Astrocyte (in vitro differentiated cells and primary cell): ENCODE results near the gene RBM47. TPM values are rescaled to one million over a fixed set of nuclear protein-coding genes. Genes with fewer than 3 reads are reported as not detected.

Source experiments
- DNase-seq: peaks from one replicate; pipeline ENCODE4 v3.0.0-alpha.2; 2010; ENCODE audit warnings: low read depth
- FAIRE-seq: peaks from 2 replicates; lab custom pipeline; 2011; peaks lifted over from hg19 to GRCh38; lab: Jason Lieb, UNC
- H2AFZ ChIP-seq: 2 replicates; pipeline ENCODE4 v1.6.0; 2012; ENCODE audit warnings: low read depth, low read length, inconsistent platforms
- H3K27ac ChIP-seq: 2 replicates; pipeline ENCODE4 v1.5.1; 2011; ENCODE audit warnings: low read depth, low read length, inconsistent platforms
- H3K27me3 ChIP-seq: 2 replicates; pipeline ENCODE4 v1.6.0; 2011; ENCODE audit warnings: low read length, inconsistent platforms; ENCODE audit not compliant: insufficient read depth
- H3K36me3 ChIP-seq: 2 replicates; pipeline ENCODE4 v1.5.1; 2011; ENCODE audit warnings: low read length, inconsistent platforms; ENCODE audit not compliant: insufficient read depth
- H3K4me1 ChIP-seq: 2 replicates; pipeline ENCODE4 v1.5.1; 2011; ENCODE audit warnings: low read length, inconsistent platforms; ENCODE audit not compliant: insufficient read depth
- H3K4me2 ChIP-seq: 2 replicates; pipeline ENCODE4 v1.6.0; 2012; ENCODE audit warnings: low read length, inconsistent platforms
- H3K4me3 ChIP-seq: 2 replicates; pipeline ENCODE4 v1.5.1; 2011; ENCODE audit warnings: low read depth, mild to moderate bottlenecking, low read length, inconsistent platforms; ENCODE audit not compliant: insufficient read depth
- H3K79me2 ChIP-seq: 2 replicates; pipeline ENCODE4 v1.6.0; 2012; ENCODE audit warnings: mild to moderate bottlenecking, low read length, inconsistent platforms; ENCODE audit not compliant: insufficient read depth
- H3K9ac ChIP-seq: 2 replicates; pipeline ENCODE4 v1.6.0; 2012; ENCODE audit warnings: mild to moderate bottlenecking, low read length, inconsistent platforms
- H3K9me3 ChIP-seq: 2 replicates; pipeline ENCODE4 v1.5.1; 2012; ENCODE audit warnings: low read depth, mild to moderate bottlenecking, low read length, inconsistent platforms; ENCODE audit not compliant: insufficient read depth
- H4K20me1 ChIP-seq: 2 replicates; pipeline ENCODE4 v1.6.0; 2012; ENCODE audit warnings: low read length, inconsistent platforms; ENCODE audit not compliant: insufficient read depth
- H3K27ac Mint-ChIP-seq: one replicate; pipeline ENCODE4 v1.8.0; 2021; ENCODE audit warnings: mild to moderate bottlenecking, mixed read lengths; ENCODE audit not compliant: unreplicated experiment
- H3K27me3 Mint-ChIP-seq: one replicate; pipeline ENCODE4 v1.8.0; 2021; ENCODE audit warnings: low read depth, mixed read lengths; ENCODE audit not compliant: unreplicated experiment
- H3K36me3 Mint-ChIP-seq: one replicate; pipeline ENCODE4 v1.8.0; 2021; ENCODE audit warnings: low read depth, mixed read lengths; ENCODE audit not compliant: unreplicated experiment
- H3K4me1 Mint-ChIP-seq: one replicate; pipeline ENCODE4 v1.8.0; 2021; ENCODE audit warnings: low read depth, mixed read lengths; ENCODE audit not compliant: unreplicated experiment
- H3K4me3 Mint-ChIP-seq: one replicate; pipeline ENCODE4 v1.8.0; 2021; ENCODE audit warnings: mild to moderate bottlenecking, moderate library complexity, mixed read lengths; ENCODE audit not compliant: unreplicated experiment
- H3K9me3 Mint-ChIP-seq: one replicate; pipeline ENCODE4 v1.8.0; 2021; ENCODE audit warnings: mild to moderate bottlenecking, mixed read lengths; ENCODE audit not compliant: unreplicated experiment
- CTCF ChIP-seq: IDR thresholded peaks from 2 replicates; pipeline ENCODE4 v1.5.1; 2011; ENCODE audit warnings: low read depth, mild to moderate bottlenecking, inconsistent platforms, low read length, moderate library complexity; ENCODE audit not compliant: insufficient read depth
- EZH2 ChIP-seq: IDR thresholded peaks from 2 replicates; pipeline ENCODE4 v1.6.1; 2012; ENCODE audit warnings: mild to moderate bottlenecking, low read length, inconsistent platforms; ENCODE audit not compliant: insufficient read depth
- total RNA-seq: library from RNA; stranded (reverse); gene quantifications from 2 replicates; pipeline ENCODE4 v1.2.1, GENCODE V29; 2021

RBM47 gene
- total RNA-seq, 1 donor from 2014 or later: 2.9 TPM

DNA sequence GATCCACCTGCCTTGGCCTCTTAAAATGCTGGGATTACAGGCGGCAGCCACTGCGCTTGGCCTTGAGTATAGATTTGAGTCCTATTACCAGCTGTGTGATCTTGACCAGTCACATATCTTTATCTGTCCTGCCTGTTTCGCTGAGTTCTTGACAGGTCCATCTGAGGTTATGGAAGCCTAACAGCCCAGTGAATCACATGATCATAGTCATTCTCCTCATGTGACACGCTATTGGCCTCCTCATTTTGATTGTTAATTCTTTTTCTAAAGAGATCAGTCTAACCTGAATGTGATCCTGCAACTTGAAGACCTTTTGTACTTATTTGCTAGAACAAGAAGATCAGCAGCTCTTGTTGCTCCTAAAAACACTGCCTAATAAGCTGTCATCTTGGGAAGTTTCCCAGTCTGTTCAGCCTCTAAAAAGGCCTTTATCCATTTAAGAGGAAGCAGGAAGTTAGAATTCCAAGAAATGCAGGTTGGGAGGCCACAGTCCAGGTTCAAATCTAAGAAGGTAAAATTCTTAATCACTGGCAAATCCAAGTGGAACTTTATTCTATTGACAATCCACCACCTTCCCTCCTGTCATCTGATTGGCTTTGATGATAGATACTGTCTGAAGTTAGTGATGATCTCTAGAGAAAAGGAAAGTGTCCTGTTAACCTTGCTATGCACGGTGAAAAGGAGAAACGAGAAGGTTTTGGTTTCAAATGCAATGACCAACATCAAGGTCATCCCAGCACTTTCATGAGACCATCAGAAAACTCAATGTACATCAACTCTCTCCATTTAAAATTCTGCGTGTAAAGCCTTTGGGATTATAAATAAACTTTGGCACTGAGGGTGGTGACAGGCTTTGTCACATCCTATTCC is 207.6 kb downstream of the RBM47 start:
- no peak overlapping the region for H2AFZ ChIP-seq
- H3K27ac ChIP-seq: no peak overlapping the region
- FAIRE-seq (no peak), DNase-seq (no peak)
- Mint-ChIP-seq H3K27me3 (no peaks in the 10 kb centered on the region), H3K4me1 (peaks cover 3% of the 10 kb centered on the region), H3K4me3 (no peak overlapping the region), H3K36me3 (no peaks in the 10 kb centered on the region), H3K9me3 (peaks cover 8% of the 10 kb centered on the region), H3K27ac (no peak overlapping the region)
- H3K4me2 ChIP-seq: no peak overlapping the region
- TF ChIP-seq EZH2 (no peak), CTCF (no peak)
- no peaks in the 10 kb centered on the region for H3K79me2 ChIP-seq
- no peaks in the 10 kb centered on the region for H3K9me3 ChIP-seq
- no peaks in the 10 kb centered on the region for H3K4me1 ChIP-seq
- H3K9ac ChIP-seq: no peak overlapping the region
- no peaks in the 10 kb centered on the region for H3K36me3 ChIP-seq
- H3K4me3 ChIP-seq: no peak overlapping the region
- H4K20me1 ChIP-seq: no peaks in the 10 kb centered on the region
- H3K27me3 ChIP-seq: no peaks in the 10 kb centered on the region

GRCh38 chr4:40419231-40419912 is 210.3 kb downstream of the RBM47 start:
- Histone ChIP-seq H3K9ac (no peak overlapping the region), H3K4me3 (no peak overlapping the region), H3K36me3 (no peaks in the 10 kb centered on the region), H3K9me3 (no peaks in the 10 kb centered on the region), H3K27me3 (no peaks in the 10 kb centered on the region), H2AFZ (no peak overlapping the region), H3K4me2 (no peak overlapping the region), H3K79me2 (no peaks in the 10 kb centered on the region), H3K4me1 (no peaks in the 10 kb centered on the region), H3K27ac (no peak overlapping the region), H4K20me1 (no peaks in the 10 kb centered on the region)
- no peak for FAIRE-seq
- no peak for DNase-seq
- Mint-ChIP-seq H3K36me3 (no peaks in the 10 kb centered on the region), H3K4me3 (no peak overlapping the region), H3K9me3 (peaks cover 8% of the 10 kb centered on the region), H3K4me1 (peaks cover 3% of the 10 kb centered on the region), H3K27me3 (no peaks in the 10 kb centered on the region), H3K27ac (no peak overlapping the region)
- TF ChIP-seq CTCF: no peak
- TF ChIP-seq EZH2: no peak
